Activated CD4-positive, alpha-beta T cell treated with anti-CD3 and anti-CD28 coated beads, Interleukin-2, amount 50 U/mL, for 1 hour (primary cell): ENCODE measurements around the gene ESPNL.

ENCODE experiments used
- DNase-seq: peaks from one replicate; pipeline ENCODE4 v3.0.0-alpha.2; 2020

ESPNL gene

GRCh38 chr2:238116298-238117198 is 16.4 kb downstream of the ESPNL start:
- no peak for DNase-seq

DNA sequence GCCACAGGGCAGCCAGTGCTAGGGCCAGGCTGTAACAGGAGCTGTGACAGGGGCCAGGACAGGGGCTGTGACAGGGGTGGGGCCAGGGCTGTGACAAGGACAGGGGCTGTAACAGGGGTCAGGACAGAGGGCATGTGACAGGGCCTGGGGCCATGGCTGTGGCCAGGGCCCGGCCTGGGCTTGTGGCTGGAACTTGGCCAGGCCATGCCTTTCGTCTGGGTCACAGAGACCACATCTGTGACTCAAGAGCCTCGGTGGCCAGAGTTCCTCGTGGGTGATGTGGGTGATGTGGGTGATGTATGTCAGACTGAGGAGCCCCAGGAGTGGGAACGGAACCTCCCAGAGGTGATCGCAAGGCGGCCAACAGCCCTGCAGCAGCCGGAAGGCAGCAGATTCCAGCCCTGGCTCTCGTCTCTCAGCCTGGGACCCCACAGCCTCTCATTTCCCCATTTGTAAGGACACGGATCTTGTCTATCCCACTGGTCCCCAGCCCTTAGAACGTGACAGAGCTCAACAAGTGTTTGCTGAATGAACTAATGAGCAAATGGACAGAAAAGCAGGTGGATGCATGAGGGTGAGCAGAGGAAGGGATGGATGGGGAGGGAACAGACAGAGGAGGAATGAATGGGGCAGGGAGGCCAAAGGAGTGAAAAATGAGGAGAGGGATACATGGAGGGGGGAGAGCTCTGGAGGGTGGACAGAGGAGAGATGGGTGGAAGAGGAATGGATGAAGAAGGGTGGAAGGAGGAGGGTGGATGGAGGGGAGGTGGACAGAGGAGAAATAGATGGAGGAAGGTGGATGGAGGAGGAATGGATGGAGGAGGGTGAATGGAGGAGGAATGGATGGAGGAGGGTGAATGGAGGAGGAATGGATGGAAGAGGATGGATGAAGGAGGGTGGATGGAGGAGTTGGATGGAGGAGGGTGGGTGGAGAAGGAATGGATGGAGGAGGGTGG is 17.3 kb downstream of the ESPNL start:
- DNase-seq, result no peak

DNA sequence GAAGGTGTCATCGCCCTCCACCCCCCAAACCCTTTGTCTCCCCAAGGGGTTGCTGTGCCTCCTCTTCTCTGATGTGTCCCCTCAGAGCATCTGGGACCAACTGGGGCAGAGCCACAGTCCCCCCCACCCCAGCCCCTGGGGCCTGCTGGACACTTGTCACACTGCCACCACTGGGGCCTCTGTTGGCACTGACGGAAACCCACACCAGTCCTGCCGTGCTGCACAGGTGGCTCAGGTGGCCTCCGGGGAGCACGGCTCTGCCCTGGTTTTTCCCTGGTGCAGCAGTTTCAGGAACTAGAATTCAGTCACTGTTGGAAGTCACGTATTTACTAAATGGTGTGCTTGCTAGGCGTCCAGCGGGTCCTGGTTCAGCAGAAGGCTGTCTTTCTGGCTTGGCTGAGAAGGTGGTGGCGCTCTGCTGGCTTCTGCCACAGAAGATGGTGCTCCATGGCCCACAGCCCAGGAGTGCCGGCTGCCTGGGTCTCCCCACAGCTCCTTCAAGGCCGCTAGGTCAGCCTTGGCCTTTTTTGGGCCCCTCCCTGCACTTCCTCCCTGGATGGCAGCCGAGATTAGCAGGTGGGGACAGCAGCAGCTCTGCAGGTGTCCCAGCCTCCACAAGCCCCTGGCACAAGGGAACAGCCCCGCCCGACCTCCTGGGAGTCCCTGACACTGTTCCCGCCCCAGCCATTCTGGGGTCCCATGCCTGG is 19.8 kb downstream of the ESPNL start:
- DNase-seq, result no peak

DNA sequence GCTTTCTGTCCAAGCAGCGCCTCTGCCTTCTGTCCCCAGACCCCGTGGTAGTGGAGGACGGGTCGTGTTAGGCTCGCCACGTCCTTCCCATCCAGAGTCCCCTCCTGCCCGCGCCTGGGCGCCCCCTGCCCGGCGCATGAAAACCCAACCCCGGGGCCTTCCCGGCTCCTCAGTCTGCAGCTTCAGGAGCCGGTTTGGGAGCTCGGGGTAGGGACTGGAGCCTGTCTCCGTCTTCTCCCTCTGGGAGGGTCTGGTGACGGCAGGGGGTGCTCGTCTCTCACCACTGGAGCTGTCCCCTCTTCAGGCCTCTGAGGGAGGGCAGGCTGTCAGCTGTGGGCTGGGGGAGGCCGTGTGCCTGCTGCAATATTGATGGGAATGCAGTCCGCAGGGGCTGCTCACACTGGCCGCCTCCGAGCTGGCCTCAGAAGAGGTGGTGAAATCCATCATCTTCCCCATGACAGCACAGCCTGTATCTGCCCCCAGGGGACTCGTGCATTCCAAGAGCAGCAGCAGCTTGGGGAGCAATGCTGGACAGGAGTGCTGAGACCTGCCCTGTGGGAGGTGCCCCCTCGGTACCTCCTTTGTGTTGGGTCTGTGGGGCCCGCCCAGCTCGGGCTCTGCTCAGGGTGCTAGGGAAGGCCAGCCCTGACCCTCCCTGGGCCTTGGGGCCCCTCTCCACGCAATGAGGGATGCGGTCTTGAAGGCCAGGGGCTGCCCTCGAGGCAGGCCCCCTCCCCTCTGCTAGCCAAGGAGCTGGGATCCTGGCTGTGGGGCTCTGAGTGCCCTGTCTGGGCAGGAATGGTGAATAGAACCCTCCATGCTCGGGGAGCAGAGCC is 20.5 kb downstream of the ESPNL start:
- no peak for DNase-seq

GRCh38 chr2:238121511-238122286 is 21.6 kb downstream of the ESPNL start:
- DNase-seq, result no peak

- DNase-seq, result no peak
These were observed 22.4 kb downstream of the ESPNL start for GRCh38 chr2:238122287-238123217.

GRCh38 chr2:238123218-238123971 is 23.3 kb downstream of the ESPNL start:
- DNase-seq, result no peak

- DNase-seq, result no peak
These were observed 23.9 kb downstream of the ESPNL start for GRCh38 chr2:238123991-238124470.

- DNase-seq, result no peak
These were observed 24.5 kb downstream of the ESPNL start for GRCh38 chr2:238124488-238125126.

DNA sequence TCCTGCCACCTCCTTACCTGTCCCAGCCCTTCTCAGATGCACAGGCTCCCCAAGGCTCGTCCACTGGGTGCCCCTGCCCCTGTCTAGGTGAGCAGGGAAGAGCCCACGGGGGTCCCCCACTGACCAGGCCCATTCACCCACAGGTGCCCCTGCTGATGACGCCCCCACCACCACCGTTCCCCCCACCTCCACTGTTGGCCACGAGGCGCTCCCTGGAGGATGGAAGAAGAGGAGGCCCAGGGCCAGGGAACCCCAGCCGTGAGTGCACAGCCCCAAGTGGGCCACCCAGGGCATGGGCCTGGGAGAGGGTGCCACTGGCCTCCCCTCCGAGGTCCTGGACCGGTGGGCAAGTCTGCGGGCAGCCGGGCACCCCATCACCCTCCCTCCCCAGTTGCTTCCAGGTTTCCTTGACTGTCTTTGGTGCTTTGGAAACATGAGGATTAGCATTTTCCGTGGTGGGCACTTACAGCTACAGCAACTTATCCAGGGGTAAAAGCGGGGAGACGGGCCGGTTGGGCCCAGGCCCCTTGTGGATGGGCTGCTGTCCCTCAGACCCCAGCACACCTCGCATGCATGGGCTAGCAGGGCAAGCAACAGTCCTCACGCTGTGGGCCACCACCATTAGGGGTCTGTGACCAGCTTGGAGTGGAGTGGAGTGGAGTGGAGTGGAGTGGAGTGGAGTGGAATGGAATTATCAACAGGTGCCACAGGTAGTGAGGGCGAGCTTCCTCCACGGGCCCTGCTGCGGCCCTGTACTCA is 25.2 kb downstream of the ESPNL start:
- DNase-seq, result no peak

- no peak for DNase-seq
These were observed 26.2 kb downstream of the ESPNL start for GRCh38 chr2:238126338-238126737.

DNA sequence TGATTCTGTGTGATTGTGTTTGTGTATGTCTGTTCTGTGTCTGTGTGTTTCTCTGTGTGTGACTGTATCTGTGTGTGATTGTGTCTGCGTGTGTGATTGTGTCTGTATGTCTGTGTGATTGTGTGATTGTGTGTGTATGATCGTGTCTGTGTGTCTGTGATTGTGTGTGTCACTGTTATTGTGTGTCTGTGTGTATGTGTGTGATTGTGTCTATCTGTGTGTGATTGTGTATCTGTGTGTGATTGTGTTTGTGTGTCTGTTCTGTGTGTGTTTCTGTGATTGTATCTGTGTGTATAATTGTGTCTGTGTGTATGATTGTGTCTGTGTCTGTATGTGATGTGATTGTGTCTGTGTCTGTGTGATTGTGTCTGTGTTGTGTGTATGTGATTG is 26.6 kb downstream of the ESPNL start:
- DNase-seq, result no peak

DNA sequence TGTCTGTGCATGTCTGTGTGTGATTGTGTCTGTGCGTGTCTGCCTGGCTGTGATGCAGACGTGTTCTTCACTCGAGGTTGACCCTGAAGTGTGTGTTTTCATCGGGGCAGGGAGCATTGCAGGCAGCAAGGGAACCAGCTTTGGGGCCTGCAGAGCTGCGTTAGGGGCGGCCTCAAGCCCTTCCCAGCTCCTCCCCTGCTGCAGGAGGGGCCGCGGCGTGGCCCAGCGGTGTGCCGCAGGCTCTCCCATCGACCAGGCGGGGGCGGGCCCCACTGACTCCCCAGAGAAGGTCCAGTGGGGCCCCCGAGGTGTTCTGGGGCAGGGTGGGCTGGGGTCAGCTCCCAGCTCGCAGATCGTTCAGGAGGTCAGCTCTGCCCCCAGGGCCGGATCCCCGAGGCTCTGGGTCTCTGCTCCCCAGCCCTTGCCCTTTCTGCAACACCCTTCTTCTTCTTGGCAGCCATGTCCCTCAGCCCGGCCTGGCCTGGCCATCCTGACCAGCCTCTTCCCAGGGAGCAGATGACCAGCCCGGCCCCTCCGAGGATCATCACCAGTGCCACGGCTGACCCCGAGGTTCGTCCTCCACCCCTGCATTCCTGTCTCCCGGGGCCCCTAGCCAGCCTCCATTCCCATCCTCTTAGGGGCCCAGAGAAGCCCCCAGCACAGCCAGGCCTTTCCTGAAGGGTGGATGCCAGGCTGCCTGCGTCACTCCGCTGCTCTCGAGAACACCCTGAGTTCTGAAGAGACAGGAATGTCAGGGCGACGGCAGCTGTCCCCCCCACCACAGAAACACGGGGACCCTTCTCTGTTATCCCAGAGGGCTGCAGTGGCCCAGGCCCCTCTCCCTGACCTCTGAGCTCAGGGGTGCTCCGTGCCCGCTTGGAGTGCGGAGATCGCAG is 27.3 kb downstream of the ESPNL start:
- no peak for DNase-seq

GRCh38 chr2:238128061-238128440 is 27.9 kb downstream of the ESPNL start:
- no peak for DNase-seq

DNA sequence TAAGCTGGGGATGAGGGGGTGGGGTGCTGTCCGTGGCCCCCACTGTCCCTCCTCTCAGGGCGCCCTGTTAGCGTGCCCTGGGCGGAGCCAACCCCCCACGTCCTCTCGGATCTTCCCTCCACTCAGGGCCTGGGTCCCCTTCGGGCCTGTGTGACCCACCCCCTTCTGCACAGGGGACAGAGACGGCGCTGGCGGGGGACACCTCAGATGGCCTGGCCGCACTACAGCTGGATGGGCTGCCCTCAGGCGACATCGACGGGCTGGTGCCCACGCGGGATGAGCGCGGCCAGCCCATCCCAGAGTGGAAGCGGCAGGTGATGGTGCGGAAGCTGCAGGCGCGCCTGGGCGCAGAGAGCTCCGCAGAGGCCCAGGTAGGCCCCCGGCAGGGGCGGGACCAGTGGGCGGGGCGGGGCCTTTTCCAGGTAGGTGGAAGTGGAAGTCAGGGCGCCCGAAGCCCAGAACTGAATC is 28.4 kb downstream of the ESPNL start:
- no peak for DNase-seq

DNA sequence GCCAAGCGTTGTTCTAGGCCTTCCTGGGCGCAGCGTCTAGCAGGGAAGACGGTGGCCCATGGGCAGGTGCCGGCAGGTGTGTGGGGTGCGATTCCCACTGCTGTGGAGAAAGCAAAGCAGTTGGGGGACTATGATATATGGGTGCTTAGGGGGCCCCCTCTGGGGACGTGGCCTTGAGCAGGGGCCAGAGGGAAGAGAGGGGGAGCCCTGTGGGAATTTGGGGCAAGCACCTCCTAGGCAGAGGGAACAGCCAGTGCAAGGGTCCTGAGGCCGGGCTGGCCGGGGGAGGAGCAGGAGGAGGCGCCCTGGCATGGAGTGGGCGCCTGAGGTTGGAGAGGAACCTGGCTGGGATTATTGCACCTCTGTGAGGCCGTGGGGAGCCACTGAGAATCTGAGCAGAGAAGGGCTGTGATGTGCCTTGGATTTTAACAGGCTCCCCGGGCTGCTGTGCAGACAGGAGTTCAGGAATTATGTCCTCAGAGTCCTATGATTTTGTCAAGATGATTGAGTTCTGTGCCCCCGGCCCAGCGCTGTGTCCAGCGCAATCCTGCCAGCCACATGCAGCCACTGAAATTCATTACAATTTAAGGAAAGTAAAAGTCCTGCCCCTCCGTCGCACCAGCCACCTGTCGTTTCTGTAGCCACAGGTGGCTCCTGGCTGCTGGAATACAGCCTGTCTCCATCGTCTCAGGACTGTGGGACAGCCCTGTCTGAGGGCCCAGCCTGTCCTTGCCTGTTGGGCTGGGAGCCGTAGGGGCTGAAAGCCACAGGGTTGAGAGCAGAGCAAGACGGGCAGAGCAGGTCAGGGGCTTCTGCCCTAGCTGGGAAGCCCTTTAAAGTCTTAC is 29.2 kb downstream of the ESPNL start:
- no peak for DNase-seq
